ENCODE results near the gene KRT6A. TPM values are rescaled to one million over a fixed set of nuclear protein-coding genes. Genes with fewer than 3 reads are reported as not detected.
A peak's percentile ranks its signal among the peaks of the same experiment; 100 is the strongest.

KRT6A gene
- total RNA-seq, 4 donors from 2014 or later: 1,263 to 22,053 (median 17,717) TPM

GRCh38 chr12:52498946-52499345 is 5.9 kb upstream of the KRT6A start:
- no peak for TF ChIP-seq POLR2A (IDR thresholded peaks at IDR 0.05)
- TF ChIP-seq CTCF (IDR thresholded peaks at IDR 0.05): no peak
- Histone ChIP-seq H3K27me3 (no peaks in the 10 kb centered on the region), H3K4me1 (peaks cover 27 to 31% (median 27%) of the 10 kb centered on the region in 3 donors), H3K36me3 (no peaks in the 10 kb centered on the region), H3K9me3 (no peaks in the 10 kb centered on the region), H3K27ac (no peak overlapping the region), H3K4me3 (no peak overlapping the region)
- DNase-seq: no peak
- 25 to 29% methylated on average over 1 of the region's 1 CpG for WGBS, 2 donors
- intact Hi-C loops (cut with DNase I): loop anchor here (10.0 kb wide), 1 partner anchor 104 kb away; no protein-coding TSS in a partner anchor

GRCh38 chr12:52497975-52498374 is 4.9 kb upstream of the KRT6A start:
- Histone ChIP-seq H3K4me3 (no peak overlapping the region), H3K9me3 (no peaks in the 10 kb centered on the region), H3K27me3 (no peaks in the 10 kb centered on the region), H3K4me1 (peaks cover 30 to 38% (median 33%) of the 10 kb centered on the region in 3 donors), H3K27ac (no peak overlapping the region), H3K36me3 (no peaks in the 10 kb centered on the region)
- 86 to 94% methylated on average over 7 of the region's 7 CpGs for WGBS, 2 donors
- DNase-seq: no peak
- no peak for TF ChIP-seq CTCF (IDR thresholded peaks at IDR 0.05)
- TF ChIP-seq POLR2A (IDR thresholded peaks at IDR 0.05): no peak
- intact Hi-C loops (cut with DNase I): loop anchor here (10.0 kb wide), 1 partner anchor 103 kb away; no protein-coding TSS in a partner anchor

- H3K4me1 ChIP-seq: peaks cover 30 to 47% (median 33%) of the 10 kb centered on the region in 3 donors
- intact Hi-C loops (cut with DNase I): loop anchor here (10.0 kb wide), 1 partner anchor 102 kb away; no protein-coding TSS in a partner anchor
- no peaks in the 10 kb centered on the region for H3K9me3 ChIP-seq
- H3K36me3 ChIP-seq: no peaks in the 10 kb centered on the region
- H3K4me3 ChIP-seq: no peak overlapping the region
- no peaks in the 10 kb centered on the region for H3K27me3 ChIP-seq
- peak overlapping the region; percentile 38 to 73 (median 59) for H3K27ac ChIP-seq
- DNase-seq: no peak
- WGBS, 2 donors: 24 to 34% methylated on average over 4 of the region's 4 CpGs
- TF ChIP-seq POLR2A (IDR thresholded peaks at IDR 0.05): no peak
These were observed 3.6 kb upstream of the KRT6A start for GRCh38 chr12:52496590-52497071.

- H3K27me3 ChIP-seq: no peaks in the 10 kb centered on the region
- H3K4me3 ChIP-seq: no peak overlapping the region
- H3K27ac ChIP-seq: peak overlapping the region; percentile 38 to 73 (median 59)
- peaks cover 30 to 52% (median 33%) of the 10 kb centered on the region in 3 donors for H3K4me1 ChIP-seq
- H3K36me3 ChIP-seq: no peaks in the 10 kb centered on the region
- intact Hi-C loops (cut with DNase I): loop anchor here (10.0 kb wide), 1 partner anchor 101 kb away; no protein-coding TSS in a partner anchor
- no peaks in the 10 kb centered on the region for H3K9me3 ChIP-seq
- WGBS, 2 donors: 41 to 74% methylated on average over 2 of the region's 2 CpGs
- no peak for TF ChIP-seq CTCF (IDR thresholded peaks at IDR 0.05)
- TF ChIP-seq POLR2A (IDR thresholded peaks at IDR 0.05): no peak
- no peak for DNase-seq
These were observed 3.0 kb upstream of the KRT6A start for GRCh38 chr12:52496054-52496453.

- H3K4me1 ChIP-seq: peaks cover 30 to 52% (median 33%) of the 10 kb centered on the region in 3 donors
- intact Hi-C loops (cut with DNase I): loop anchor here (10.0 kb wide), 1 partner anchor 101 kb away; no protein-coding TSS in a partner anchor
- WGBS, 2 donors: 13 to 49% methylated on average over 3 of the region's 3 CpGs
- no peak for DNase-seq
- H3K36me3 ChIP-seq: peaks cover 0 to 3% (median 0%) of the 10 kb centered on the region in 3 donors
- no peak overlapping the region for H3K4me3 ChIP-seq
- TF ChIP-seq POLR2A (IDR thresholded peaks at IDR 0.05) (no peak), CTCF (IDR thresholded peaks at IDR 0.05) (no peak)
- H3K9me3 ChIP-seq: no peaks in the 10 kb centered on the region
- H3K27ac ChIP-seq: peak overlapping the region; percentile 35 to 81 (median 46)
- no peaks in the 10 kb centered on the region for H3K27me3 ChIP-seq
These were observed 2.3 kb upstream of the KRT6A start for GRCh38 chr12:52495389-52495788.

Measured in esophagus squamous epithelium (tissue), 5 donors.